ENCODE results near the gene ITGB7. TPM values are rescaled to one million over a fixed set of nuclear protein-coding genes. Genes with fewer than 3 reads are reported as not detected.
A peak's percentile ranks its signal among the peaks of the same experiment; 100 is the strongest.

ITGB7 gene
- total and polyA plus RNA-seq, 12 donors = 0.55 to 8.4 (median 1.1) TPM

GRCh38 chr12:53223389-53224060 is 16.5 kb upstream of the ITGB7 start:
- TF ChIP-seq, protein P1, sequence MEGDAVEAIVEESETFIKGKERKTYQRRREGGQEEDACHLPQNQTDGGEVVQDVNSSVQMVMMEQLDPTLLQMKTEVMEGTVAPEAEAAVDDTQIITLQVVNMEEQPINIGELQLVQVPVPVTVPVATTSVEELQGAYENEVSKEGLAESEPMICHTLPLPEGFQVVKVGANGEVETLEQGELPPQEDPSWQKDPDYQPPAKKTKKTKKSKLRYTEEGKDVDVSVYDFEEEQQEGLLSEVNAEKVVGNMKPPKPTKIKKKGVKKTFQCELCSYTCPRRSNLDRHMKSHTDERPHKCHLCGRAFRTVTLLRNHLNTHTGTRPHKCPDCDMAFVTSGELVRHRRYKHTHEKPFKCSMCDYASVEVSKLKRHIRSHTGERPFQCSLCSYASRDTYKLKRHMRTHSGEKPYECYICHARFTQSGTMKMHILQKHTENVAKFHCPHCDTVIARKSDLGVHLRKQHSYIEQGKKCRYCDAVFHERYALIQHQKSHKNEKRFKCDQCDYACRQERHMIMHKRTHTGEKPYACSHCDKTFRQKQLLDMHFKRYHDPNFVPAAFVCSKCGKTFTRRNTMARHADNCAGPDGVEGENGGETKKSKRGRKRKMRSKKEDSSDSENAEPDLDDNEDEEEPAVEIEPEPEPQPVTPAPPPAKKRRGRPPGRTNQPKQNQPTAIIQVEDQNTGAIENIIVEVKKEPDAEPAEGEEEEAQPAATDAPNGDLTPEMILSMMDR (IDR thresholded peaks at IDR 0.05) = no peak
- DNase-seq (peak in 1 of 2 donors; percentile 45), ATAC-seq (no peak)
- Histone ChIP-seq H3K4me3 (peak overlapping the region in 2 of 10 donors; percentile 5 to 15), H3K4me1 (peaks cover 9 to 55% (median 35%) of the 10 kb centered on the region in 9 donors), H3K27ac (peak overlapping the region; percentile 16 to 100 (median 99)), H3K36me3 (peaks cover 0 to 9% (median 0%) of the 10 kb centered on the region in 9 donors), H3K9me3 (no peaks in the 10 kb centered on the region), H3K27me3 (no peaks in the 10 kb centered on the region)
- intact Hi-C loops (cut with DNase I) = no loop called here
- WGBS, 2 donors = 24 to 26% methylated on average over 15 to 16 of the region's 16 CpGs

DNA sequence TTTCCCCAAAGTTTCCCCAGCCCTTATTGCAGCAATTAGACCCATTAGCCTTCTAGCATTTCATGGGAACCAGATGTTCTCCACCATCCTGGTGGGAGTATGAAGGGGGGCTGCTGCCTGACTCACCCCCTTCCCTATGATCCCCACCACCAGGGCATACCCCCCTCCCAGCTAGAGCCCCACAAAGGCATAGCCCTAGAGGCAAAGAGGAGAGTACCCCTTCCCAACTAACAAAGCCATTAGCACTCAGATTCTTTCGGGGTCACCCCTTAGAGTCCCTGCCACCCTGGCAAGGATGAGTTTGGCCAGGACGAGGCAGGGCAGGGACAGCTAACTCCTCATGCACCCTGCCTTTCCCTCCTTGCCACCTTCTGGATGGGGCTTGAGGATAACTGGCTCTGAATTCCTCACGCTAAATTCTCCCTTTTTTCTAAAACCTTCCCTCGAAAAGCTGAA is 15.8 kb upstream of the ITGB7 start:
- TF ChIP-seq, protein P1 (IDR thresholded peaks at IDR 0.05) = no peak
- WGBS, 2 donors = 48 to 61% methylated on average over 4 of the region's 4 CpGs
- H3K4me1 ChIP-seq = peaks cover 9 to 62% (median 41%) of the 10 kb centered on the region in 9 donors

GRCh38 chr12:53222170-53222721 is 15.2 kb upstream of the ITGB7 start:
- no peaks in the 10 kb centered on the region for H3K27me3 ChIP-seq
- H3K4me1 ChIP-seq = peaks cover 9 to 68% (median 47%) of the 10 kb centered on the region in 9 donors
- TF ChIP-seq, protein P1 (IDR thresholded peaks at IDR 0.05) = no peak
- intact Hi-C loops (cut with DNase I) = no loop called here
- no peaks in the 10 kb centered on the region for H3K9me3 ChIP-seq
- H3K4me3 ChIP-seq = peak overlapping the region in 9 of 10 donors; percentile 71 to 96 (median 78)
- peak overlapping the region; percentile 96 to 100 (median 99) for H3K27ac ChIP-seq
- 51 to 53% methylated on average over 5 of the region's 5 CpGs for WGBS, 2 donors
- DNase-seq (no peak), ATAC-seq (no peak)
- H3K36me3 ChIP-seq = peaks cover 0 to 1% (median 0%) of the 10 kb centered on the region in 9 donors

More for the DNA sequence above, 15.8 kb upstream of the ITGB7 start:
- no peaks in the 10 kb centered on the region for H3K9me3 ChIP-seq
- peak overlapping the region in 9 of 10 donors; percentile 96 to 100 (median 99) for H3K27ac ChIP-seq
- H3K36me3 ChIP-seq = peaks cover 0 to 6% (median 0%) of the 10 kb centered on the region in 9 donors
- H3K27me3 ChIP-seq = no peaks in the 10 kb centered on the region
- DNase-seq (no peak), ATAC-seq (no peak)
- intact Hi-C loops (cut with DNase I) = no loop called here
- H3K4me3 ChIP-seq = no peak overlapping the region

DNA sequence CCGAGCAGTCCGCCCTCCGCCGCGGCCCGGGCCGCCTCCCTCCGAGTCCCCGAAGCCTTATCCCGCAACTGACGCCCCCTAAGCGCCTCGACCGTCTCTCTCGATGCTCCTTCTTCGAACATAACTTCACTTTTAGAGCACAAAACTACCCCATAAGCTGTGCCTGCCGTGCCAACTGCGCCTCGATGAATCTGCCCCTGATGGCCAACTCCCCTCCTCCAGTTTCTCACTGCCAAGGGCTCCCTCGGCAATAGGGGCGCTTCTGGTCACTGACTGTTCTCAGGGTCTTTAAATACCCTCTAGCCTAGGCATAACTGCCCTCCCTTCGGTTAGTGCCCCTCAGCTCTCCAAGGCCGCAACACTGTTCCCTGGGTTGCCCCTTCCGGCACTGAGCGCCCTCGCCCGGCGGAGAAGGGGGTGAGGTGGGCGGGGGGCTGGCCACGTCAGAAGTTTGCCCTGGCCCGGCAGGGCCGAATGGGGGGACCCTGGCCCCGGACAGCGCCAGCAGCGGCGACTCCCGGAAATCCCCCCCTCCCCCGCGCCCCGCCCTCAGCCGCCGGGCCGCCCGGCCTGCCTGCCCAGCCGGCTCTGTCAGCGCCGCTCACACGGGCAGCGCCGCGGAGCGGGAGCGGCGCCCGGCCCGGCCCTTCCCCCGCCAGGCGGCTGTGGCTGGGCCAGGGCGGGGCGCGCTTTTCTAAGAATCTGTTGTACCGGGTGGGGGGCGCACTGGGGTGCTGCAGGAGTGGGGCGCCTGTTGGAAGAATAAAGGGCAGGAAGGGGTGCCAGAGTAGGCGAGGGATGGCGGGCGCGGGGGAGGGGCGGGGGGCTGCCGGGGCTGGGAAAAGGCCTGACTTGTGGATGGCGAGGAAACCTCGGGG is 14.4 kb upstream of the ITGB7 start:
- Histone ChIP-seq H3K9me3 (no peaks in the 10 kb centered on the region), H3K4me3 (peak overlapping the region; percentile 51 to 96 (median 76)), H3K36me3 (no peaks in the 10 kb centered on the region), H3K4me1 (peaks cover 9 to 76% (median 54%) of the 10 kb centered on the region in 9 donors), H3K27me3 (no peaks in the 10 kb centered on the region), H3K27ac (peak overlapping the region; percentile 96 to 100 (median 99))
- DNase-seq (peak; percentile 76 to 83), ATAC-seq (peak; percentile 47 to 69 (median 60))
- TF ChIP-seq, protein P1 (IDR thresholded peaks at IDR 0.05) = peak in 5 of 9 donors; percentile 25 to 45 (median 32)
- WGBS, 2 donors = 1% methylated on average over 66 to 72 of the region's 72 CpGs
- intact Hi-C loops (cut with DNase I) = loop anchor here in 4 of 10 donors (1.0 to 2.0 kb wide), 3 partner anchors 30 to 73 kb away; partner anchors contain the start of gene PFDN5 (in 1 of the 4)

Measured in heart right ventricle (tissue), 16 donors.